ENCODE data around the gene TAF11L6. TPM values are rescaled to one million over a fixed set of nuclear protein-coding genes. Genes with fewer than 3 reads are reported as not detected.
"Not testable (repeated sequence)": the region's sequence is repeated elsewhere in the genome, so short reads cannot be mapped to it uniquely, and the experiment has no call there.

The TAF11L6 gene
- total RNA-seq (2014; rRNA removed; shearing (Covaris generic)) = not detected in 2 replicates

- DNase-seq (ENCODE audit: low read depth) = not testable (repeated sequence)
Measured at GRCh38 chr5:17528369-17528768, at the start of gene TAF11L6. Gene TAF11L6 (plus strand): TSS chr5:17528669.

DNA sequence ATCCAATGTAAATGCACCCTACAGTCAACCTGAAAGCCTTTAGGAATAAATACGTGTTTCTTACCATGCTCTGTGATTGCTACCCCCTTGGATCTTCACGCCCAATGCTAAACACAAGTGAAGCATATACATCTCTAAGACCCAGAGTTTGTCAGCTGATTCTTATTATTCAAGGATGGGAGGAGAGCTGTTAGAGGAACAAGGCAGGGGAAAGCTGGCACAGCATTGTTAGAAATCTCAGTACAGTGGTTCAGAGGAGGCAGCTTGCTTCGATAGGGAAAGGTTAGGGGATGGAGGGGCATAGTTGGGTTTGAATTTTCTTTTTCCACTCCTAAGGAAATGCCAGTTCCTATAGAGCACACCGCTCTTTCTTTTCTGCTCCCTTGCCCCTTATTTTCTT, 47.1 kb upstream of the TAF11L6 start:
- no peak for DNase-seq (ENCODE audit: low read depth)

- DNase-seq (ENCODE audit: low read depth) = no peak
Measured at GRCh38 chr5:17482790-17483189, 45.7 kb upstream of the TAF11L6 start.

GRCh38 chr5:17486464-17487173, 41.9 kb upstream of the TAF11L6 start:
- not testable (repeated sequence) for DNase-seq (ENCODE audit: low read depth)

- no peak for DNase-seq (ENCODE audit: low read depth)
Measured at GRCh38 chr5:17487174-17487512, 41.3 kb upstream of the TAF11L6 start.

- not testable (repeated sequence) for DNase-seq (ENCODE audit: low read depth)
Measured at GRCh38 chr5:17491257-17491656, 37.2 kb upstream of the TAF11L6 start.

GRCh38 chr5:17492770-17493169, 35.7 kb upstream of the TAF11L6 start:
- DNase-seq (ENCODE audit: low read depth) = no peak

DNA sequence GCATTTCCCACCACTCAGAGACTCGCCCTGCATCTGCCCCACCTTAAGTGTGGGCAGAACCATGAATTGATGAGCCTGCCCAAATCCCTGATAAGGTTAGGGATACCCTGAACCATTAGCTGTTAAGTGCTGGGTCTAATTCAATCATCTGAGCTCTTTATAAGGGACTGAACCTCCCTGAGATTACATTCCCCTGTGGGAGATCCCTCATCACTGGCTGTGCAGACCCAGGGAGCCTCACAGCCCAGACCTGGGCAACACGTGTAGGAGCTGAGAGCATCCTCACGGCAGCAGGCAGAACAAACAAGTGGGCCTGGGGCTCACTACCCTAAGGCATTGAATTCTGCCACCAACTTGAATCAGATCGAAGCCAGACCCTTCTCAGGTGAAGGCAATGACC, 31.0 kb upstream of the TAF11L6 start:
- no peak for DNase-seq (ENCODE audit: low read depth)

DNA sequence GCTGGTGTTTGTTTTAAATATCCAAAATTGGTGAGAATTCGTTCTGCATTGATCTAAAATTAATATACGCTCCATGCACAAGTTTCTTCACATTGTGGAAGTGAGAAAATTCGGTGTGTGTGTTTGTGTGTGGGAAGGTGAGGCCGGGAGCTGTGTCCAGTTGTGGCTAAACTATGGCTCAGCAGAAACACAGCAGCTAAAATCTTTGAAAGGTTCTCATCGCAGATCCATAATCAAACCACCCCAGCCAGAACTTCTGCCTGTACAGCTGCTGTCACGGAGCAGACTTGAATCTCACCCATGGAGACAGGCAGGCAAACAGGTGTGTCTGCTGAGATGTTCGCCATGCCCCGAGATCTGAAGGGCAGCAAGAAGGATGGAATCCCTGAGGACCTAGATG, 30.5 kb upstream of the TAF11L6 start, which contains the start of gene TAF11L2:
TAF11L2 (plus strand) TSS at position 301 of the 400 bp plus-strand sequence.
- not testable (repeated sequence) for DNase-seq (ENCODE audit: low read depth)

DNA sequence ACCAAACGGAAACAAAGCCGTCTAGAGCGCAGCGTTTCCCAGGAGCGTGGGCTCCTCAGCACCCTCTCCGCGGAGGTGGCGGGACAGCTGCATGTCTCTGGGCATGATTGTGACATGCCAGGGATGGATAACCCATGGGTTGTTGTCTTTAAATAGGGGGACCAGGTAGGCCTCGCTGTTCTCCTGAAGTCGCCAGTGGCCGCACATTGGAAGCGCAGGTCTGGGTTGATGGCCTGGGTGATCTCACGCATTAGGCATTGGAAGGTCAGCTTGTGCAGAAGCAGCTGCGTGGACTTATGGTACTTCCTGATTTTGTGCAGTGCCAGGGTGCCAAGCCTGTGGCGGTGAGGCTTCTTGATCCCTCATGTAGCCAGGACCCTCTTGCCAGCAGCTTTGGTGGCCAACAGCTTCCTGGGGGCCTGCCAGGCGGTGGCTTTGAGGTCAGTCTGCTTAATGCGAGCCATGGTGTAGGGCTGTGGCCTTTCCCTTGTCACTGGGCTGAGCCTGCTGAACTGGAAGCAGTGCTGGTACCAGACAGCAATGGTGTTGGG, 16.6 kb upstream of the TAF11L6 start:
- DNase-seq (ENCODE audit: low read depth) = no peak

DNA sequence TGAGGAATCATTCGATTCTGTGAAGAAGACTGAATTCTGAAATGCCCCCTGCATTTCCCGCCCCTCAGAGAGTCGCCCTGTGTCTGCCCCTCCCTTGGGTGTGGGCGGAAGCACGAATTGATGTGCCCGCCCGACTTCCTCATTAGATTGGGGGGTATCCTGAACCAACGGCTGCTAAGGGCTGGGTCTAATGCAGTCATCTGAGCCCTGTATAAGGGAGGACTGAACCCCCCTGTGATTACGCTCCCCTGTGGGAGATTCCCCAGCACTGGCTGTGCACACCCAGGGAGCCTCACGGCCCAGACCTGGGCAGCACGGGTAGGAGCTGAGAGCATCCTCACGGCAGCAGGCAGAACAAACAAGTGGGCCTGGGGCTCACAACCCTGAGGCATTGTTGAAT, 10.9 kb upstream of the TAF11L6 start:
- not testable (repeated sequence) for DNase-seq (ENCODE audit: low read depth)

GRCh38 chr5:17518067-17518466, 10.4 kb upstream of the TAF11L6 start, which contains the start of gene TAF11L3:
Gene TAF11L3 (plus strand): TSS chr5:17518367.
- not testable (repeated sequence) for DNase-seq (ENCODE audit: low read depth)

GRCh38 chr5:17519508-17519907, 9.0 kb upstream of the TAF11L6 start:
- not testable (repeated sequence) for DNase-seq (ENCODE audit: low read depth)

DNA sequence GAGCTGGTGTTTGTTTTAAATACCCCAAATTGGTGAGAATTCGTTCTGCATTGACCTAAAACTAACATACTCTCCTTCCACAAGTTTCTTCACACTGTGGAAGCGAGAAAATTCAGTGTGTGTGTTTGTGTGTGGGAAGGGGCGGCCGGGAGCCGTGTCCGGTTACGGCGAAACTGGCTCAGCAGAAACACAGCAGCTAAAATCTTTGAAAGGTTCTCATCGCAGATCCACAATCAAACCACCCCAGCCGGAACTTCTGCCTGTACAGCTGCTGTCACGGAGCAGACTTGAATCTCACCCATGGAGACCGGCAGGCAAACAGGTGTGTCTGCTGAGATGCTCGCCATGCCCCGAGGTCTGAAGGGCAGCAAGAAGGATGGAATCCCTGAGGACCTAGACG, 7.0 kb upstream of the TAF11L6 start, which contains the start of gene TAF11L4:
TAF11L4 (plus strand) TSS at position 301 of the 400 bp plus-strand sequence.
- not testable (repeated sequence) for DNase-seq (ENCODE audit: low read depth)

- DNase-seq (ENCODE audit: low read depth) = not testable (repeated sequence)
Measured at GRCh38 chr5:17524935-17525334, 3.5 kb upstream of the TAF11L6 start, which contains the start of gene TAF11L5. Gene TAF11L5 (plus strand): TSS chr5:17525235.

- not testable (repeated sequence) for DNase-seq (ENCODE audit: low read depth)
Measured at GRCh38 chr5:17526504-17526903, 2.0 kb upstream of the TAF11L6 start.

Other genes with a start within 250 kb of the TAF11L6 start
- gene TAF11L2, start 30.4 kb upstream of the TAF11L6 start, total RNA-seq (2014; rRNA removed; shearing (Covaris generic)) = not detected in 2 replicates
- gene TAF11L3, start 10.3 kb upstream of the TAF11L6 start, total RNA-seq (2014; rRNA removed; shearing (Covaris generic)) = not detected in 2 replicates
- not detected in 2 replicates for gene TAF11L4, start 6.9 kb upstream of the TAF11L6 start, total RNA-seq (2014; rRNA removed; shearing (Covaris generic))
- not detected in 2 replicates for gene TAF11L5, start 3.4 kb upstream of the TAF11L6 start, total RNA-seq (2014; rRNA removed; shearing (Covaris generic))
- not detected in 2 replicates for gene TAF11L7, start 57.1 kb downstream of the TAF11L6 start, total RNA-seq (2014; rRNA removed; shearing (Covaris generic))
- gene TAF11L8, start 62.3 kb downstream of the TAF11L6 start, total RNA-seq (2014; rRNA removed; shearing (Covaris generic)) = not detected in 2 replicates
- gene TAF11L9, start 65.7 kb downstream of the TAF11L6 start, total RNA-seq (2014; rRNA removed; shearing (Covaris generic)) = not detected in 2 replicates
- gene TAF11L10, start 69.2 kb downstream of the TAF11L6 start, total RNA-seq (2014; rRNA removed; shearing (Covaris generic)) = not detected in 2 replicates
- not detected in 2 replicates for gene TAF11L11, start 75.5 kb downstream of the TAF11L6 start, total RNA-seq (2014; rRNA removed; shearing (Covaris generic))
- not detected in 2 replicates for gene TAF11L12, start 81.7 kb downstream of the TAF11L6 start, total RNA-seq (2014; rRNA removed; shearing (Covaris generic))
- not detected in 2 replicates for gene TAF11L13, start 103.4 kb downstream of the TAF11L6 start, total RNA-seq (2014; rRNA removed; shearing (Covaris generic))
- not detected in 2 replicates for gene TAF11L14, start 105.8 kb downstream of the TAF11L6 start, total RNA-seq (2014; rRNA removed; shearing (Covaris generic))

All from M059J (cell line).